ENCODE results near the gene MSI2.

DNA sequence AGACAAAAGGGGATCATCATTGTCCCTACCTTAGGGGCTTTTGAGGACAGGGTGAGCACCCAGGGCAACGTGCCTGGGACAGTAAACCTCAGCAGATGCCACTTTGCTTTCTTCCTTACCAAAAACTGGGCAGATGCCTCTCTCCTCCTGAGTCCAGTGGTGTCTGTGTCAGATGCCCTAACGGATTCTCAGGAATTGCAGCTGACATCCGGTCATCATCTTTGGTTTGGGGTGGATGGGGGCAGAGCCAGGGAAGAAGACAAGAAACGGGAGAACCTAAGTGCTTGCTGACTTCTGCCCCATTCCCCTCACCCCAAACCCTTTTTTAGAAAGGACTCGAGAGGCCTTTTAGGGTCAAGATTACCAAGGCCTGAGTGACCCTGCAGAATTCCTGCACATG lies 187.5 kb downstream of the MSI2 start:
- TF ChIP-seq, protein P1, sequence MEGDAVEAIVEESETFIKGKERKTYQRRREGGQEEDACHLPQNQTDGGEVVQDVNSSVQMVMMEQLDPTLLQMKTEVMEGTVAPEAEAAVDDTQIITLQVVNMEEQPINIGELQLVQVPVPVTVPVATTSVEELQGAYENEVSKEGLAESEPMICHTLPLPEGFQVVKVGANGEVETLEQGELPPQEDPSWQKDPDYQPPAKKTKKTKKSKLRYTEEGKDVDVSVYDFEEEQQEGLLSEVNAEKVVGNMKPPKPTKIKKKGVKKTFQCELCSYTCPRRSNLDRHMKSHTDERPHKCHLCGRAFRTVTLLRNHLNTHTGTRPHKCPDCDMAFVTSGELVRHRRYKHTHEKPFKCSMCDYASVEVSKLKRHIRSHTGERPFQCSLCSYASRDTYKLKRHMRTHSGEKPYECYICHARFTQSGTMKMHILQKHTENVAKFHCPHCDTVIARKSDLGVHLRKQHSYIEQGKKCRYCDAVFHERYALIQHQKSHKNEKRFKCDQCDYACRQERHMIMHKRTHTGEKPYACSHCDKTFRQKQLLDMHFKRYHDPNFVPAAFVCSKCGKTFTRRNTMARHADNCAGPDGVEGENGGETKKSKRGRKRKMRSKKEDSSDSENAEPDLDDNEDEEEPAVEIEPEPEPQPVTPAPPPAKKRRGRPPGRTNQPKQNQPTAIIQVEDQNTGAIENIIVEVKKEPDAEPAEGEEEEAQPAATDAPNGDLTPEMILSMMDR (IDR thresholded peaks at IDR 0.05): no peak
- TF ChIP-seq POLR2A (IDR thresholded peaks at IDR 0.05): no peak
